SK-N-MC (cell line): ENCODE results near the gene FBLN7.

ENCODE experiments used
- EZH2 ChIP-seq: fragments of 200-600 bp; sonication (generic); IDR thresholded peaks from one replicate; pipeline ENCODE4 v1.6.1; 2017; ENCODE audit warnings: antibody characterized with exemption
- POLR2AphosphoS5 ChIP-seq: IDR thresholded peaks from 2 replicates; pipeline ENCODE4 v1.6.1; 2012; ENCODE audit warnings: mild to moderate bottlenecking, low read depth, low read length, borderline replicate concordance

DNA sequence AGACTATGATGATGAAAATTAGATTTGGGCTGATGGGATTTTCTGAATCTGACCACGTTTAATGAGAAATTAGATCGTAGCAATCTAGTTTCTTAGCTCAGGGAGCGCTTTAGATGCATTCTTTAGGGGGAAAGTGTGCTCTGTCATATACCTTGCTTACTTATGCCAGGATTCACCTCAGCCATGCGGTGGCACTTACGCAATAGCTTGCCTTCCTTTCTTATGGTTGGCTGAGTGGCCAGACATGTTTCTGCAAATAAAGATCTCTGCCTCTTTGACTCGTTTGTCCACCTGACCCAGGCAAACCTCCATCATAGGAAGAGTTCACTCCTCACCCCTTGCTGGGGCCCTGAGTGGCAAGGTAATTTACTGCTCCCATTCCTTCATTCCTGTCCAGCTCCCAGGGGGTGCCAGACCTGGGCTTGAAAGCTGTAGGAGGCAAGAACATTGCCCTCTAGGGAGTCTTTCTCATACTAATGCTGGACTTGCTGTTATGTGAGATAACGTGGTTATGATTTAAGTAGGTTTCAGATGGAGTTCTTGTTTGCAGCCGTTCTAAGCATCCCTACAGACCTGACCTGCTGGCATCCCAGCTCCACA is 57.1 kb downstream of the FBLN7 start:
- TF ChIP-seq POLR2AphosphoS5 (no peak), EZH2 (no peak)
